Psoas muscle (tissue), 8 donors: Measurements from ENCODE around the gene VTCN1. TPM values are rescaled to one million over a fixed set of nuclear protein-coding genes. Genes with fewer than 3 reads are reported as not detected.

Source experiments
- ATAC-seq, 4 donors: fragments of 200-7000 bp; cut with Tn5 transposase; one replicate each; pipeline ENCODE4 v1.9.1; 2020; ENCODE audit warnings: moderate library complexity in 3 of 4, mild to moderate bottlenecking in 2 of 4
- DNase-seq, 2 donors: peaks; one replicate each; pipeline ENCODE4 v3.0.0-alpha.2; 2020
- H3K27ac ChIP-seq: fragments of 200-600 bp; one replicate; pipeline ENCODE4 v1.8.0; 2022
- H3K27me3 ChIP-seq, 3 donors: fragments of 200-600 bp in 1 of 3; one replicate each; pipeline versions ENCODE4 v1.6.1 to v1.8.0; 2013 to 2022; ENCODE audit warnings: low read length in 2 of 3, mild to moderate bottlenecking in 2 of 3, moderate library complexity in 1 of 3; ENCODE audit not compliant: insufficient read depth in 3 of 3
- H3K36me3 ChIP-seq, 2 donors: fragments of 200-600 bp in 1 of 2; one replicate each; pipeline versions ENCODE4 v1.6.1 to v1.8.0; 2013 to 2022; ENCODE audit warnings: low read depth in 1 of 2, mild to moderate bottlenecking in 1 of 2, moderate library complexity in 1 of 2; ENCODE audit not compliant: insufficient read depth in 1 of 2
- H3K4me1 ChIP-seq: fragments of 200-600 bp; one replicate; pipeline ENCODE4 v1.8.0; 2022
- H3K4me3 ChIP-seq: fragments of 200-600 bp; one replicate; pipeline ENCODE4 v1.8.0; 2022; ENCODE audit warnings: mild to moderate bottlenecking
- H3K9me3 ChIP-seq: fragments of 200-600 bp; one replicate; pipeline ENCODE4 v1.8.0; 2022
- CTCF ChIP-seq: fragments of 200-600 bp; IDR thresholded peaks from one replicate; pipeline ENCODE4 v1.8.0; 2022; ENCODE audit warnings: antibody characterized with exemption
- WGBS, 3 donors: extraction: QIAGEN DNeasy Blood & Tissue Kit; methylation state at CpG; one replicate each; pipeline versions ENCODE4 v1.1.6 to v1.1.7; 2013; 5-methylcytosine and 5-hydroxymethylcytosine counted together
- intact Hi-C, 2 donors: fragments of 100-400 bp; cut with DNase I; formaldehyde crosslinking; loops; one replicate each; pipeline versions ENCODE4 v1.11.0 to v1.14.2; 2022
- polyA plus RNA-seq, 3 donors: library from polyadenylated mRNA; stranded (reverse); fragments of 200-250 nt; gene quantifications; one replicate each; pipeline ENCODE4 v1.2.3, GENCODE V29; 2013
- total RNA-seq, 4 donors: library from RNA; stranded (reverse); fragmentation: NEBNext Ultra II Directional in 2 of 4; extraction: Animal tissue kit (Norgen Biotek cat#: 25700) in 2 of 4; gene quantifications; one replicate each; pipeline versions ENCODE4 v1.2.1 to v1.2.4, GENCODE V29; 2021 to 2023
- donor health status: healthy with polysubstance abuse.
- donor health status: DM: no; HTN: no; CAD: no; lungs with moderate emphysema.
- donor health status: Bipolar disorder and iron deficiency.
- donor health status: healthy.
- donor health status: DM: yes; HTN: yes; CAD: no.
- donor health status: DM: no; HTN: no; CAD: no.
- donor health status: DM: no; HTN: no; CAD: no.
- donor health status: DM: yes; HTN: yes; CAD: no.

Gene VTCN1
- total and polyA plus RNA-seq, 7 donors, result 0.03 to 0.22 (median 0.09) TPM; not detected in 4

- H3K9me3 ChIP-seq, result no peaks in the 10 kb centered on the region
- intact Hi-C loops, result no loop called here
- no peaks in the 10 kb centered on the region for H3K27me3 ChIP-seq
- ATAC-seq (no peak), DNase-seq (no peak)
- TF ChIP-seq CTCF, result no peak
- 46 to 48% (median 48%) methylated on average over 2 of the region's 2 CpGs for WGBS, 3 donors
- peaks cover 12% of the 10 kb centered on the region for H3K4me1 ChIP-seq
- no peaks in the 10 kb centered on the region for H3K36me3 ChIP-seq
- no peak overlapping the region for H3K27ac ChIP-seq
- H3K4me3 ChIP-seq, result no peak overlapping the region
Measured at GRCh38 chr1:117231312-117231711, 20.6 kb upstream of the VTCN1 start.

- peaks cover 12% of the 10 kb centered on the region for H3K4me1 ChIP-seq
- H3K27me3 ChIP-seq, result no peaks in the 10 kb centered on the region
- no peak for ATAC-seq
- H3K36me3 ChIP-seq, result no peaks in the 10 kb centered on the region
- TF ChIP-seq CTCF, result no peak
- H3K4me3 ChIP-seq, result no peak overlapping the region
- intact Hi-C loops, result no loop called here
- no peaks in the 10 kb centered on the region for H3K9me3 ChIP-seq
- DNase-seq, result no peak
- 86 to 90% (median 86%) methylated on average over 3 of the region's 3 CpGs for WGBS, 3 donors
- no peak overlapping the region for H3K27ac ChIP-seq
Measured at GRCh38 chr1:117229217-117229616, 18.5 kb upstream of the VTCN1 start.

- ATAC-seq (no peak), DNase-seq (no peak)
- H3K27ac ChIP-seq, result no peak overlapping the region
- intact Hi-C loops, result no loop called here
- no peak overlapping the region for H3K4me3 ChIP-seq
- no peaks in the 10 kb centered on the region for H3K4me1 ChIP-seq
- no peaks in the 10 kb centered on the region for H3K27me3 ChIP-seq
- no peak for TF ChIP-seq CTCF
- H3K36me3 ChIP-seq, result no peaks in the 10 kb centered on the region
- WGBS, 3 donors, result 76 to 83% (median 80%) methylated on average over 4 of the region's 4 CpGs
- no peaks in the 10 kb centered on the region for H3K9me3 ChIP-seq
Measured at GRCh38 chr1:117225931-117226330, 15.2 kb upstream of the VTCN1 start.

- DNase-seq (no peak), ATAC-seq (no peak)
- H3K4me1 ChIP-seq, result no peaks in the 10 kb centered on the region
- no peak for TF ChIP-seq CTCF
- H3K9me3 ChIP-seq, result no peaks in the 10 kb centered on the region
- H3K27me3 ChIP-seq, result no peaks in the 10 kb centered on the region
- H3K27ac ChIP-seq, result no peak overlapping the region
- H3K36me3 ChIP-seq, result no peaks in the 10 kb centered on the region
- intact Hi-C loops, result no loop called here
- H3K4me3 ChIP-seq, result no peak overlapping the region
- 52 to 67% (median 56%) methylated on average over 4 of the region's 4 CpGs for WGBS, 3 donors
Measured at GRCh38 chr1:117216718-117217117, 6.0 kb upstream of the VTCN1 start.

- Histone ChIP-seq H3K4me1 (no peaks in the 10 kb centered on the region), H3K36me3 (no peaks in the 10 kb centered on the region), H3K27ac (no peak overlapping the region), H3K9me3 (no peaks in the 10 kb centered on the region), H3K4me3 (no peak overlapping the region), H3K27me3 (no peaks in the 10 kb centered on the region)
- no peak for DNase-seq
- TF ChIP-seq CTCF, result no peak
- 27 to 56% (median 37%) methylated on average over 9 to 10 of the region's 12 CpGs for WGBS, 3 donors
- ATAC-seq, result peak in 3 of 4 donors; percentile 59 to 74 (median 73)
- intact Hi-C loops, result no loop called here
Measured at GRCh38 chr1:117215733-117216462, 5.2 kb upstream of the VTCN1 start.
